Measurements from ENCODE around the gene PTOV1.

The PTOV1 gene

GRCh38 chr19:49850487-49851342 is at the start of gene PTOV1:
Gene PTOV1 (plus strand): TSS chr19:49851159.
- POLR2A ChIA-PET (ENCODE audit: low non-redundant PET), result interaction anchor here (1.0 to 1.1 kb wide), 2 partner anchors 15 to 19 kb away, joined by 6 to 13 read pairs; no protein-coding TSS in a partner anchor
- peak within 1 kb of the TSS; percentile 97 for H3K27ac ChIP-seq
- DNase-seq (ENCODE audit: low spot score), result peak; percentile 92
- TF ChIP-seq, protein P1, sequence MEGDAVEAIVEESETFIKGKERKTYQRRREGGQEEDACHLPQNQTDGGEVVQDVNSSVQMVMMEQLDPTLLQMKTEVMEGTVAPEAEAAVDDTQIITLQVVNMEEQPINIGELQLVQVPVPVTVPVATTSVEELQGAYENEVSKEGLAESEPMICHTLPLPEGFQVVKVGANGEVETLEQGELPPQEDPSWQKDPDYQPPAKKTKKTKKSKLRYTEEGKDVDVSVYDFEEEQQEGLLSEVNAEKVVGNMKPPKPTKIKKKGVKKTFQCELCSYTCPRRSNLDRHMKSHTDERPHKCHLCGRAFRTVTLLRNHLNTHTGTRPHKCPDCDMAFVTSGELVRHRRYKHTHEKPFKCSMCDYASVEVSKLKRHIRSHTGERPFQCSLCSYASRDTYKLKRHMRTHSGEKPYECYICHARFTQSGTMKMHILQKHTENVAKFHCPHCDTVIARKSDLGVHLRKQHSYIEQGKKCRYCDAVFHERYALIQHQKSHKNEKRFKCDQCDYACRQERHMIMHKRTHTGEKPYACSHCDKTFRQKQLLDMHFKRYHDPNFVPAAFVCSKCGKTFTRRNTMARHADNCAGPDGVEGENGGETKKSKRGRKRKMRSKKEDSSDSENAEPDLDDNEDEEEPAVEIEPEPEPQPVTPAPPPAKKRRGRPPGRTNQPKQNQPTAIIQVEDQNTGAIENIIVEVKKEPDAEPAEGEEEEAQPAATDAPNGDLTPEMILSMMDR (conservative IDR thresholded peaks at IDR 0.05; ENCODE audit: low read depth), result no peak
- CTCF ChIA-PET, result interaction anchor here (0.5 to 0.6 kb wide), 2 partner anchors 62 to 160 kb away, joined by 3 to 5 read pairs; partner anchors contain the start of gene CPT1C

DNA sequence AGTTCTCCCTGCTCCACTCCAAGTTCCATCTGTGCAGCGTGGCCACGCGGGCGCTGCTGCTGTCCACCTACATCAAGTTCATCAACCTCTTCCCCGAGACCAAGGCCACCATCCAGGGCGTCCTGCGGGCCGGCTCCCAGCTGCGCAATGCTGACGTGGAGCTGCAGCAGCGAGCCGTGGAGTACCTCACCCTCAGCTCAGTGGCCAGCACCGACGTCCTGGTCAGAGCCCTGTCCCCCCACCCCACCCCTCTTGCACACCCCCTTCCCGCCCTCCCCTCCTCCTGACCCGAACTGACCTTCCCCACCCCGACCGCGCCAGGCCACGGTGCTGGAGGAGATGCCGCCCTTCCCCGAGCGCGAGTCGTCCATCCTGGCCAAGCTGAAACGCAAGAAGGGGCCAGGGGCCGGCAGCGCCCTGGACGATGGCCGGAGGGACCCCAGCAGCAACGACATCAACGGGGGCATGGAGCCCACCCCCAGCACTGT is 49.5 kb upstream of the PTOV1 start:
- TF ChIP-seq, protein P1 (conservative IDR thresholded peaks at IDR 0.05; ENCODE audit: low read depth), result no peak
- ChIA-PET CTCF (interaction anchor here (0.6 to 0.9 kb wide), 2 partner anchors 25 to 51 kb away, joined by 3 read pairs; no protein-coding TSS in a partner anchor), POLR2A (ENCODE audit: low non-redundant PET) (no interaction called here)
- no peak overlapping the region for H3K27ac ChIP-seq
- no peak for DNase-seq (ENCODE audit: low spot score)

DNA sequence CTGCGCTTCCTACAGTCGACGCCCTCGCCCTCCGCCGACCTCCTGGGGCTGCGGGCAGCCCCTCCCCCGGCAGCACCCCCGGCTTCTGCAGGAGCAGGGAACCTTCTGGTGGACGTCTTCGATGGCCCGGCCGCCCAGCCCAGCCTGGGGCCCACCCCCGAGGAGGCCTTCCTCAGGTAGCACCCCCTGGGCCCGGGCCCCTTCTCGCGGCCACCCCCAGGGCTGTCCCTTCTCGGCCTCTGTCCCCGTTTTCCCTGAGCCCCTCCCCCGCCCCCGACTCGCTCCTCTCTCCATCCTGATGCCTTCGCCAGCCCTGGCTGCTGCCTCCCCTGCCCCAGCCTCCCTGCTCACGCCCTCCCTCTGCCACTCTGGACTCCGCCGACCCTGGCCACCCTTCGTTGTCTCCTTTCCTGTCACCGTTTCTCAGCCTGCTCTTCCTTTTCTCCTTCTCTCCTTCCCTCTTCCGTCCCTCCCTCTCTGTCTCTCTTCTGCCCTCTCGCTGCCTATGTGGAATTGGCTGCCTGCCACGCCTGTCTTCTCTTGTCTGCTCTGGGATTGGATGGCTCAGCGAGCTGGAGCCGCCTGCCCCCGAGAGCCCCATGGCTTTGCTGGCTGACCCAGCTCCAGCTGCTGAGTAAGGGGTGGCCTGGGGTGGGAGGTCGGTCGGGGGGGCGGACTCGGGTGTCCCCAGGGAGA is 48.8 kb upstream of the PTOV1 start:
- TF ChIP-seq, protein P1 (conservative IDR thresholded peaks at IDR 0.05; ENCODE audit: low read depth), result no peak
- ChIA-PET CTCF (interaction anchor here (0.9 kb wide), 1 partner anchor 51 kb away, joined by 3 read pairs; no protein-coding TSS in a partner anchor), POLR2A (ENCODE audit: low non-redundant PET) (interaction anchor here (0.6 kb wide), 1 partner anchor 18 kb away, joined by 3 read pairs; no protein-coding TSS in a partner anchor)
- H3K27ac ChIP-seq, result peak overlapping the region; percentile 84
- DNase-seq (ENCODE audit: low spot score), result no peak

- H3K27ac ChIP-seq, result peak overlapping the region; percentile 84
- TF ChIP-seq, protein P1 (conservative IDR thresholded peaks at IDR 0.05; ENCODE audit: low read depth), result no peak
- no peak for DNase-seq (ENCODE audit: low spot score)
- ChIA-PET CTCF (no interaction called here), POLR2A (ENCODE audit: low non-redundant PET) (no interaction called here)
Measured at GRCh38 chr19:49802836-49803528, 48.0 kb upstream of the PTOV1 start.

GRCh38 chr19:49803529-49803856 is 47.5 kb upstream of the PTOV1 start:
- TF ChIP-seq, protein P1 (conservative IDR thresholded peaks at IDR 0.05; ENCODE audit: low read depth), result no peak
- H3K27ac ChIP-seq, result peak overlapping the region; percentile 84
- no peak for DNase-seq (ENCODE audit: low spot score)
- CTCF ChIA-PET, result no interaction called here
- POLR2A ChIA-PET (ENCODE audit: low non-redundant PET), result no interaction called here
